DOHH2 (cell line): ENCODE results near the gene LONRF3.

Source experiments
- CTCF ChIP-seq: fragments of 200-600 bp; sonication (generic); IDR thresholded peaks from one replicate; pipeline ENCODE4 v1.5.1; 2014; ENCODE audit warnings: antibody characterized with exemption, mild to moderate bottlenecking, low read depth, low read length; ENCODE audit not compliant: poor library complexity, severe bottlenecking
- EZH2phosphoT487 ChIP-seq: fragments of 200-600 bp; sonication (generic); IDR thresholded peaks from 2 replicates; pipeline ENCODE4 v1.6.1; 2017; ENCODE audit warnings: borderline replicate concordance, mild to moderate bottlenecking, antibody characterized with exemption, low read length, moderate library complexity, mixed read lengths

- TF ChIP-seq CTCF (no peak), EZH2phosphoT487 (no peak)
Measured at GRCh38 chrX:118976599-118977340, 2.4 kb downstream of the LONRF3 start.
